ENCODE data around the gene S1PR3.

S1PR3 gene

DNA sequence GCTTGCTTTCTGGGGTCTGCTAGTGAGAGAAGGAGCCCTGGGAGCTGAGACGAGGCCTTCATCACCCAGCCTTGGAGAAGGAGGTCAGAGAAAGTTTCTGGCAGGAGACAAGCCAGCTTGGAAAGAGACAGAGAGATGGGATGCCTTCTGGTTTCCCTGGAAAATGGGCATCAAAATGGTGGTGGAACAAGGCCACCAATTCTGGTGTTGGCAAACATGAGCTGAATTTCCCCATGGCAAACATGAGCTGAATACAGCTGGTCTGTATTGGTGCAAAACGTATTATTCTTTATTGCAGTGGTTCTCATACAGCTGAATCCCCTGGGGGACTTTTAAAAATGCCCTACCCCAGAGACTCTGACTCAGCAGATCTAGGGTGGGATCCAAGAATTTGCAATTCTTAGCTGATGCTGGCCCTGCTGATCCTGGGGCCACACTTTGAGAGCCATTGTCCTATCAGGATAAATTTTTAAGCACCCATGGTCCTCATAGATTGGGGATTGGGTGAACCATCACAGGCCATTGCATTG, 39.1 kb upstream of the S1PR3 start:
- Histone ChIP-seq H3K36me3 (ENCODE audit: control insufficient read depth in 2 of 2, insufficient read depth in 2 of 2, low read length in 2 of 2) (no peaks in the 10 kb centered on the region), H3K4me1 (ENCODE audit: control insufficient read depth, insufficient read depth, low read length) (peaks cover 47% of the 10 kb centered on the region), H3K27me3 (ENCODE audit: control insufficient read depth in 1 of 2, insufficient read depth in 2 of 2, low read length in 2 of 2) (no peaks in the 10 kb centered on the region), H3K4me3 (ENCODE audit: low read length in 2 of 2) (no peak overlapping the region), H3K27ac (ENCODE audit: low read length) (no peak overlapping the region), H3K9ac (ENCODE audit: low read length in 2 of 2) (no peak overlapping the region), H3K9me3 (ENCODE audit: control insufficient read depth in 2 of 2, low read length in 2 of 2) (no peaks in the 10 kb centered on the region)

DNA sequence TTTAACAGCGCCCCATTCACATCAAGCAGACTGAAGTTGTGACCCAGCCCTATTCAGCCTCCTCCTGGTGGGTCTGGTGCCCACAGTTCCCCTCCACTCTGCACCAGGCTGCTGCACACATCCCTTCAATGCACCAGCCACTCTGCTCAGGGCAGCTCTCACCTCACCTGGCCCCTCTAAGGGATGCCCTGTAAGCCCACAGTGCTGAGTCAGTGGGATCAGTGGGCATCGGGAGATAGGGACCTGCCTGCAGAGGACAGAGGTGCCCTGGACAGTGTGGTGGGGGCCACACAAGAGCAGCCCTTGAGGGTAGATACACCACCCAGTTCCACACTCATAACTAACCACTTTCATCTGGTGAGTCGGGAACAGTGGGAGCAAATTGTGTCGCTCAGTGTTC, 38.3 kb upstream of the S1PR3 start:
- H3K27ac ChIP-seq (ENCODE audit: low read length): no peak overlapping the region
- no peaks in the 10 kb centered on the region for H3K27me3 ChIP-seq (ENCODE audit: control insufficient read depth in 1 of 2, insufficient read depth in 2 of 2, low read length in 2 of 2)
- H3K36me3 ChIP-seq (ENCODE audit: control insufficient read depth in 2 of 2, insufficient read depth in 2 of 2, low read length in 2 of 2): no peaks in the 10 kb centered on the region
- peaks cover 42% of the 10 kb centered on the region for H3K4me1 ChIP-seq (ENCODE audit: control insufficient read depth, insufficient read depth, low read length)
- H3K9ac ChIP-seq (ENCODE audit: low read length in 2 of 2): no peak overlapping the region
- no peaks in the 10 kb centered on the region for H3K9me3 ChIP-seq (ENCODE audit: control insufficient read depth in 2 of 2, low read length in 2 of 2)
- H3K4me3 ChIP-seq (ENCODE audit: low read length in 2 of 2): no peak overlapping the region

- peak overlapping the region in 1 of 2 donors; percentile 21 for H3K9ac ChIP-seq (ENCODE audit: low read length in 2 of 2)
- no peaks in the 10 kb centered on the region for H3K9me3 ChIP-seq (ENCODE audit: control insufficient read depth in 2 of 2, low read length in 2 of 2)
- peaks cover 37% of the 10 kb centered on the region for H3K4me1 ChIP-seq (ENCODE audit: control insufficient read depth, insufficient read depth, low read length)
- peak overlapping the region in 1 of 2 donors; percentile 35 for H3K4me3 ChIP-seq (ENCODE audit: low read length in 2 of 2)
- no peaks in the 10 kb centered on the region for H3K36me3 ChIP-seq (ENCODE audit: control insufficient read depth in 2 of 2, insufficient read depth in 2 of 2, low read length in 2 of 2)
- H3K27ac ChIP-seq (ENCODE audit: low read length): peak overlapping the region; percentile 46
- no peaks in the 10 kb centered on the region for H3K27me3 ChIP-seq (ENCODE audit: control insufficient read depth in 1 of 2, insufficient read depth in 2 of 2, low read length in 2 of 2)
Observed at GRCh38 chr9:88953381-88954029, 37.8 kb upstream of the S1PR3 start.

GRCh38 chr9:88954066-88954465, 37.2 kb upstream of the S1PR3 start:
- Histone ChIP-seq H3K36me3 (ENCODE audit: control insufficient read depth in 2 of 2, insufficient read depth in 2 of 2, low read length in 2 of 2) (no peaks in the 10 kb centered on the region), H3K9ac (ENCODE audit: low read length in 2 of 2) (no peak overlapping the region), H3K27me3 (ENCODE audit: control insufficient read depth in 1 of 2, insufficient read depth in 2 of 2, low read length in 2 of 2) (no peaks in the 10 kb centered on the region), H3K9me3 (ENCODE audit: control insufficient read depth in 2 of 2, low read length in 2 of 2) (no peaks in the 10 kb centered on the region), H3K27ac (ENCODE audit: low read length) (peak overlapping the region; percentile 46), H3K4me1 (ENCODE audit: control insufficient read depth, insufficient read depth, low read length) (peaks cover 35% of the 10 kb centered on the region), H3K4me3 (ENCODE audit: low read length in 2 of 2) (peak overlapping the region in 1 of 2 donors; percentile 35)

- Histone ChIP-seq H3K27ac (ENCODE audit: low read length) (no peak overlapping the region), H3K27me3 (ENCODE audit: control insufficient read depth in 1 of 2, insufficient read depth in 2 of 2, low read length in 2 of 2) (no peaks in the 10 kb centered on the region), H3K36me3 (ENCODE audit: control insufficient read depth in 2 of 2, insufficient read depth in 2 of 2, low read length in 2 of 2) (no peaks in the 10 kb centered on the region), H3K9ac (ENCODE audit: low read length in 2 of 2) (no peak overlapping the region), H3K9me3 (ENCODE audit: control insufficient read depth in 2 of 2, low read length in 2 of 2) (no peaks in the 10 kb centered on the region), H3K4me3 (ENCODE audit: low read length in 2 of 2) (no peak overlapping the region), H3K4me1 (ENCODE audit: control insufficient read depth, insufficient read depth, low read length) (peaks cover 15% of the 10 kb centered on the region)
Observed at GRCh38 chr9:88957526-88957925, 33.7 kb upstream of the S1PR3 start.

DNA sequence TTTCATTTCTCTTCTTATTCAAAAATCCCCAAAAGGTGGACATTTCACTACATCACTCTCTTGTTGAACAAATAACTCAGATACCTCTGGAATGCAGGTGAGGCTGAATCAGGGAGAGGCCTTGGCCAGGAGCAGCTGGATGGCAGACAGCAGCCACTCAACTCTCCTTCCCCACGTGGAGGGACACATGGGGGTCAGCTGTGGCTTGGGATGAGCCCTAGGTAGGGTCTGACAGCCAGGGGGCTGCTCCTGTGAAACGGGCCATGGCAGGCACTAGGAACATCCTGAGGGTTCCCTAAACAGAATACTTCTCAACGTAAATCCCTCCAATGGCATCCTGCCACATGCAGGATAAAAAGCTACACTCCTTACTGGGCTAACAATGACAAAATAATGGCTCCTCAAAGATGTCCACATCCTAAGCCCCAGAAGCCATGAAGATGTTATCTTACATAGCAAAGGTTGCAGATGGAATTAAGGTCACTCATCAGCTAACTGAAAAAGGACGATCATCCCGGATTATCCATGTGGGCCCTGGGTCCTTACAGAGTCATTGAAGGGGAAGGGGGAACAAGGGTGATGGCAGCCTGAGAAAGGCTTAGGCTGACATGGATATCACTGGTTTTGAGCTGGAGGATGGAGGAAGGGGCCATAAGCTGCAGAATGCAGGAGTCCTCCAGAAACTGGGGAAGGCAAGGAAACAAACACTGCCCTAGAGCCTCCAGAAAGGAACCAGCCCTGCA, 31.4 kb upstream of the S1PR3 start:
- H3K36me3 ChIP-seq (ENCODE audit: control insufficient read depth in 2 of 2, insufficient read depth in 2 of 2, low read length in 2 of 2): no peaks in the 10 kb centered on the region
- no peak overlapping the region for H3K9ac ChIP-seq (ENCODE audit: low read length in 2 of 2)
- no peaks in the 10 kb centered on the region for H3K9me3 ChIP-seq (ENCODE audit: control insufficient read depth in 2 of 2, low read length in 2 of 2)
- no peak overlapping the region for H3K4me3 ChIP-seq (ENCODE audit: low read length in 2 of 2)
- H3K4me1 ChIP-seq (ENCODE audit: control insufficient read depth, insufficient read depth, low read length): no peaks in the 10 kb centered on the region
- H3K27ac ChIP-seq (ENCODE audit: low read length): no peak overlapping the region
- H3K27me3 ChIP-seq (ENCODE audit: control insufficient read depth in 1 of 2, insufficient read depth in 2 of 2, low read length in 2 of 2): no peaks in the 10 kb centered on the region

DNA sequence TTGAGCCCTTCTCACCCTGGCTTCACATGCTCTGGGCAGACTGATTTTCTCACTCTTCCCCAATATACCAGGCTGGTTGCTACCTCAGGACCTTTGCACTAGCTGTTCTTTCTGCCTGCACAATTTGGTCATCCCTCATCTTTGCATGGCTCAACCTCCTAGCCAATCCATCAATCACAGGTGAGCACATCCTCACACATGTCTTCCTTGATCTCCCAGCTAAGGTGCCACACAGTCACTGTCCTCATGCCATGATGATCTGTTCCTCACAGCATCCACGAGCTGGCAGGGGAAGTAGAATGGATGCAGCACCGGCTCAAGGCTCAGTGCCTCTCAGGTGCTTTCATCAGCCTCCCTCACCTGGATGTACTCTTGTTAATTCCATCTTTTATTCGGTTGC, 30.6 kb upstream of the S1PR3 start:
- H3K9me3 ChIP-seq (ENCODE audit: control insufficient read depth in 2 of 2, low read length in 2 of 2): no peaks in the 10 kb centered on the region
- no peak overlapping the region for H3K9ac ChIP-seq (ENCODE audit: low read length in 2 of 2)
- H3K4me3 ChIP-seq (ENCODE audit: low read length in 2 of 2): no peak overlapping the region
- no peaks in the 10 kb centered on the region for H3K4me1 ChIP-seq (ENCODE audit: control insufficient read depth, insufficient read depth, low read length)
- no peaks in the 10 kb centered on the region for H3K27me3 ChIP-seq (ENCODE audit: control insufficient read depth in 1 of 2, insufficient read depth in 2 of 2, low read length in 2 of 2)
- no peaks in the 10 kb centered on the region for H3K36me3 ChIP-seq (ENCODE audit: control insufficient read depth in 2 of 2, insufficient read depth in 2 of 2, low read length in 2 of 2)
- H3K27ac ChIP-seq (ENCODE audit: low read length): no peak overlapping the region

GRCh38 chr9:88965473-88965872, 25.8 kb upstream of the S1PR3 start:
- Histone ChIP-seq H3K27me3 (ENCODE audit: control insufficient read depth in 1 of 2, insufficient read depth in 2 of 2, low read length in 2 of 2) (no peaks in the 10 kb centered on the region), H3K9me3 (ENCODE audit: control insufficient read depth in 2 of 2, low read length in 2 of 2) (no peaks in the 10 kb centered on the region), H3K36me3 (ENCODE audit: control insufficient read depth in 2 of 2, insufficient read depth in 2 of 2, low read length in 2 of 2) (no peaks in the 10 kb centered on the region), H3K27ac (ENCODE audit: low read length) (no peak overlapping the region), H3K9ac (ENCODE audit: low read length in 2 of 2) (no peak overlapping the region), H3K4me1 (ENCODE audit: control insufficient read depth, insufficient read depth, low read length) (no peaks in the 10 kb centered on the region), H3K4me3 (ENCODE audit: low read length in 2 of 2) (no peak overlapping the region)

- Histone ChIP-seq H3K36me3 (ENCODE audit: control insufficient read depth in 2 of 2, insufficient read depth in 2 of 2, low read length in 2 of 2) (no peaks in the 10 kb centered on the region), H3K27ac (ENCODE audit: low read length) (no peak overlapping the region), H3K4me3 (ENCODE audit: low read length in 2 of 2) (no peak overlapping the region), H3K9me3 (ENCODE audit: control insufficient read depth in 2 of 2, low read length in 2 of 2) (no peaks in the 10 kb centered on the region), H3K4me1 (ENCODE audit: control insufficient read depth, insufficient read depth, low read length) (no peaks in the 10 kb centered on the region), H3K9ac (ENCODE audit: low read length in 2 of 2) (no peak overlapping the region), H3K27me3 (ENCODE audit: control insufficient read depth in 1 of 2, insufficient read depth in 2 of 2, low read length in 2 of 2) (no peaks in the 10 kb centered on the region)
Observed at GRCh38 chr9:88966894-88967676, 24.2 kb upstream of the S1PR3 start.

GRCh38 chr9:88968799-88969198, 22.5 kb upstream of the S1PR3 start:
- H3K9ac ChIP-seq (ENCODE audit: low read length in 2 of 2): no peak overlapping the region
- H3K27ac ChIP-seq (ENCODE audit: low read length): no peak overlapping the region
- H3K4me3 ChIP-seq (ENCODE audit: low read length in 2 of 2): no peak overlapping the region
- H3K36me3 ChIP-seq (ENCODE audit: control insufficient read depth in 2 of 2, insufficient read depth in 2 of 2, low read length in 2 of 2): no peaks in the 10 kb centered on the region
- H3K27me3 ChIP-seq (ENCODE audit: control insufficient read depth in 1 of 2, insufficient read depth in 2 of 2, low read length in 2 of 2): no peaks in the 10 kb centered on the region
- H3K4me1 ChIP-seq (ENCODE audit: control insufficient read depth, insufficient read depth, low read length): no peaks in the 10 kb centered on the region
- H3K9me3 ChIP-seq (ENCODE audit: control insufficient read depth in 2 of 2, low read length in 2 of 2): no peaks in the 10 kb centered on the region
